Fibroblast of lung (primary cell): ENCODE results near the gene MAST3. TPM values are rescaled to one million over a fixed set of nuclear protein-coding genes. Genes with fewer than 3 reads are reported as not detected.

Experiments
- DNase-seq, 2 donors: peaks; one replicate each; pipeline versions ENCODE4 v3.0.0 to v3.0.0-alpha.2; 2010; ENCODE audit warnings: low read depth in 2 of 2
- H2AFZ ChIP-seq: 2 replicates; pipeline ENCODE4 v1.5.1; 2012; ENCODE audit warnings: low read length, control low read depth, inconsistent platforms
- H3K27ac ChIP-seq: 2 replicates; pipeline ENCODE4 v1.5.1; 2011; ENCODE audit warnings: low read length, control low read depth; ENCODE audit not compliant: insufficient read depth
- H3K27me3 ChIP-seq: 2 replicates; pipeline ENCODE4 v1.5.1; 2011; ENCODE audit warnings: mild to moderate bottlenecking, low read length; ENCODE audit not compliant: control insufficient read depth, insufficient read depth
- H3K36me3 ChIP-seq: 2 replicates; pipeline ENCODE4 v1.5.1; 2011; ENCODE audit warnings: low read length; ENCODE audit not compliant: control insufficient read depth, insufficient read depth
- H3K4me1 ChIP-seq: 2 replicates; pipeline ENCODE4 v1.5.1; 2011; ENCODE audit warnings: low read length; ENCODE audit not compliant: control insufficient read depth, insufficient read depth; ENCODE audit errors: extremely low read depth
- H3K4me2 ChIP-seq: 2 replicates; pipeline ENCODE4 v1.5.1; 2011; ENCODE audit warnings: low read length, control low read depth; ENCODE audit not compliant: insufficient read depth; ENCODE audit errors: extremely low read depth
- H3K4me3 ChIP-seq, 4 experiments: fragments of 200-600 bp in 1 of 4; sonication (generic) in 1 of 4; replicated peaks in 1 of 4; 2 replicates each; pipeline ENCODE4 v1.5.1; 2011 to 2016; ENCODE audit warnings: low read length in 4 of 4, low read depth in 3 of 4, mild to moderate bottlenecking in 3 of 4, control low read depth in 2 of 4, inconsistent platforms in 1 of 4, mixed read lengths in 1 of 4; ENCODE audit not compliant: insufficient read depth in 1 of 4; ENCODE audit errors: control extremely low read depth in 1 of 4
- H3K79me2 ChIP-seq: 2 replicates; pipeline ENCODE4 v1.5.1; 2012; ENCODE audit warnings: mild to moderate bottlenecking, low read length, inconsistent platforms; ENCODE audit not compliant: control insufficient read depth, insufficient read depth
- H3K9ac ChIP-seq: 2 replicates; pipeline ENCODE4 v1.5.1; 2011; ENCODE audit warnings: mild to moderate bottlenecking, low read length, control low read depth; ENCODE audit not compliant: insufficient read depth
- H3K9me3 ChIP-seq: 2 replicates; pipeline ENCODE4 v1.5.1; 2012; ENCODE audit warnings: low read depth, low read length; ENCODE audit not compliant: control insufficient read depth, insufficient read depth
- H4K20me1 ChIP-seq: 2 replicates; pipeline ENCODE4 v1.5.1; 2011; ENCODE audit warnings: low read length; ENCODE audit not compliant: control insufficient read depth, insufficient read depth; ENCODE audit errors: extremely low read depth
- CTCF ChIP-seq, 2 donors: IDR thresholded peaks in 1 of 2; conservative IDR thresholded peaks in 1 of 2; 1 replicate in 1 of 2; 2 replicates in 1 of 2; pipeline ENCODE4 v1.5.1; 2011 to 2012; ENCODE audit warnings: low read length in 2 of 2, control low read depth in 1 of 2, inconsistent platforms in 1 of 2, low read depth in 1 of 2, mild to moderate bottlenecking in 1 of 2
- EZH2 ChIP-seq: IDR thresholded peaks from 2 replicates; pipeline ENCODE4 v1.5.1; 2012; ENCODE audit warnings: low read length, control low read depth, mild to moderate bottlenecking; ENCODE audit errors: missing control alignments
- polyA plus RNA-seq, 2 donors: library from polyadenylated mRNA; depleted of rRNA in 1 of 2; stranded (reverse) in 1 of 2; unstranded in 1 of 2; fragments of >200 nt; gene quantifications; 2 replicates each; pipeline ENCODE4 v1.2.1, GENCODE V29; 2011 to 2012; ENCODE audit warnings: missing spikeins in 1 of 2
- total RNA-seq: library from RNA; depleted of rRNA; stranded (reverse); fragments of >200 nt; gene quantifications from 2 replicates; pipeline ENCODE4 v1.2.1, GENCODE V29; 2014

Gene MAST3
- total and polyA plus RNA-seq, 2 donors (not counting 1 experiment from before 2014, with no cell fraction given): 2.0 to 4.1 TPM

GRCh38 chr19:18137242-18137641, 39.7 kb downstream of the MAST3 start:
- H3K27me3 ChIP-seq: no peaks in the 10 kb centered on the region
- peaks cover 4% of the 10 kb centered on the region for H3K36me3 ChIP-seq
- H2AFZ ChIP-seq: no peak overlapping the region
- H3K79me2 ChIP-seq: no peaks in the 10 kb centered on the region
- no peak overlapping the region for H3K4me3 ChIP-seq
- no peaks in the 10 kb centered on the region for H3K9me3 ChIP-seq
- H3K4me2 ChIP-seq: no peak overlapping the region
- H4K20me1 ChIP-seq: no peaks in the 10 kb centered on the region
- no peak overlapping the region for H3K27ac ChIP-seq
- no peaks in the 10 kb centered on the region for H3K4me1 ChIP-seq
- no peak for DNase-seq
- TF ChIP-seq EZH2 (no peak), CTCF (conservative IDR thresholded peaks at IDR 0.05 in 1 of 2, IDR thresholded peaks at IDR 0.05 in 1 of 2; ENCODE audit: low read depth in 1 of 2, low read length in 2 of 2) (no peak)
- H3K9ac ChIP-seq: no peak overlapping the region

- peaks cover 4% of the 10 kb centered on the region for H3K36me3 ChIP-seq
- DNase-seq: no peak
- no peak overlapping the region for H3K4me3 ChIP-seq
- H3K9ac ChIP-seq: no peak overlapping the region
- no peak overlapping the region for H3K27ac ChIP-seq
- H4K20me1 ChIP-seq: no peaks in the 10 kb centered on the region
- no peak overlapping the region for H3K4me2 ChIP-seq
- no peaks in the 10 kb centered on the region for H3K4me1 ChIP-seq
- TF ChIP-seq CTCF (conservative IDR thresholded peaks at IDR 0.05 in 1 of 2, IDR thresholded peaks at IDR 0.05 in 1 of 2; ENCODE audit: low read depth in 1 of 2, low read length in 2 of 2) (no peak), EZH2 (no peak)
- H3K9me3 ChIP-seq: no peaks in the 10 kb centered on the region
- H2AFZ ChIP-seq: no peak overlapping the region
- no peaks in the 10 kb centered on the region for H3K79me2 ChIP-seq
- no peaks in the 10 kb centered on the region for H3K27me3 ChIP-seq
Observed at GRCh38 chr19:18137657-18138339, 40.2 kb downstream of the MAST3 start.

- Histone ChIP-seq H3K4me2 (no peak overlapping the region), H3K9ac (no peak overlapping the region), H3K36me3 (peaks cover 10% of the 10 kb centered on the region), H2AFZ (no peak overlapping the region), H3K79me2 (no peaks in the 10 kb centered on the region), H3K27me3 (no peaks in the 10 kb centered on the region), H3K4me3 (no peak overlapping the region), H3K27ac (no peak overlapping the region), H3K4me1 (no peaks in the 10 kb centered on the region), H4K20me1 (no peaks in the 10 kb centered on the region), H3K9me3 (no peaks in the 10 kb centered on the region)
- DNase-seq: no peak
- TF ChIP-seq CTCF (conservative IDR thresholded peaks at IDR 0.05 in 1 of 2, IDR thresholded peaks at IDR 0.05 in 1 of 2; ENCODE audit: low read depth in 1 of 2, low read length in 2 of 2) (no peak), EZH2 (no peak)
Observed at GRCh38 chr19:18140473-18140872, 42.9 kb downstream of the MAST3 start.
